Glomerular visceral epithelial cell (primary cell): ENCODE measurements around the gene PDE7B.

Experiments
- DNase-seq: peaks from one replicate; pipeline ENCODE4 v3.0.0-alpha.2; 2016; ENCODE audit errors: extremely low spot score

Gene PDE7B

GRCh38 chr6:136146130-136146529 lies 294.6 kb downstream of the PDE7B start:
- DNase-seq, result no peak

GRCh38 chr6:136147342-136147741 lies 295.8 kb downstream of the PDE7B start:
- no peak for DNase-seq

- DNase-seq, result no peak
These were observed 296.6 kb downstream of the PDE7B start for GRCh38 chr6:136148051-136148450.

GRCh38 chr6:136148523-136148922 lies 297.0 kb downstream of the PDE7B start:
- DNase-seq, result no peak

- DNase-seq, result no peak
These were observed 297.8 kb downstream of the PDE7B start for GRCh38 chr6:136149311-136149710.

GRCh38 chr6:136150961-136151360 lies 299.5 kb downstream of the PDE7B start:
- no peak for DNase-seq

GRCh38 chr6:136153707-136154375 lies 302.3 kb downstream of the PDE7B start:
- DNase-seq, result no peak

- no peak for DNase-seq
These were observed 303.7 kb downstream of the PDE7B start for GRCh38 chr6:136155191-136155590.

GRCh38 chr6:136157743-136158142 lies 306.2 kb downstream of the PDE7B start:
- DNase-seq, result no peak

- DNase-seq, result no peak
These were observed 306.9 kb downstream of the PDE7B start for GRCh38 chr6:136158387-136158821.

- DNase-seq, result no peak
These were observed 307.5 kb downstream of the PDE7B start for GRCh38 chr6:136158971-136159370.

GRCh38 chr6:136160250-136160649 lies 308.7 kb downstream of the PDE7B start:
- DNase-seq, result no peak

GRCh38 chr6:136161950-136162349 lies 310.4 kb downstream of the PDE7B start:
- DNase-seq, result no peak

GRCh38 chr6:136163260-136163659 lies 311.8 kb downstream of the PDE7B start:
- DNase-seq, result no peak

GRCh38 chr6:136166815-136167214 lies 315.3 kb downstream of the PDE7B start:
- no peak for DNase-seq

GRCh38 chr6:136169394-136170148 lies 318.1 kb downstream of the PDE7B start:
- no peak for DNase-seq

- DNase-seq, result no peak
These were observed 319.7 kb downstream of the PDE7B start for GRCh38 chr6:136171231-136171630.

GRCh38 chr6:136173519-136174507 lies 322.3 kb downstream of the PDE7B start:
- no peak for DNase-seq

- no peak for DNase-seq
These were observed 323.0 kb downstream of the PDE7B start for GRCh38 chr6:136174510-136174909.

GRCh38 chr6:136175873-136176272 lies 324.4 kb downstream of the PDE7B start:
- DNase-seq, result no peak

GRCh38 chr6:136178749-136179148 lies 327.2 kb downstream of the PDE7B start:
- DNase-seq, result no peak
